HT-29 (cell line): ENCODE data around the gene MRPS22. TPM values are rescaled to one million over a fixed set of nuclear protein-coding genes. Genes with fewer than 3 reads are reported as not detected.
"Not testable (repeated sequence)": the region's sequence is repeated elsewhere in the genome, so short reads cannot be mapped to it uniquely, and the experiment has no call there.

Source experiments
- DNase-seq: peaks from one replicate; pipeline ENCODE4 v3.0.0-alpha.2; 2015; ENCODE audit warnings: low spot score
- total RNA-seq: library from RNA; depleted of rRNA; stranded (reverse); fragments of >200 nt; shearing (Covaris generic); gene quantifications from 2 replicates; pipeline ENCODE4 v1.2.3, GENCODE V29; 2014

MRPS22 gene
- total RNA-seq, 1 experiment from 2014 or later, result 54.4 TPM

DNA sequence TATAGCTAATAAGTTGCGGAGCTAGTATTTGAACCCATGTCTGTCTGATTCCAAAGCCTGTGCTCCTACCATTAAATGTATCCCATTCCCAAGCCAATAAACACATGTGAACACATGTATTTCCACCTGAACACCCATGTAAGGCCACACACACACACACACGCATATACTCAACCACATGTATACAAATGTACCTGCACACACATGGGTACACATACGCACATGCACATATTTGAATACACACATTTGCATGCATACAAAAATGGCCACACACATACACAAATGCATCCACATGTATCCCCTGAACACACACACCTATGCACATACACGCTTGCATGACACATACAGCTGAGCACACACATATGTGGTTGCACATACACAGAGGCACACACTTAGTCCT lies 5.4 kb upstream of the MRPS22 start:
- no peak for DNase-seq

GRCh38 chr3:139339219-139339906 lies 4.5 kb upstream of the MRPS22 start:
- DNase-seq, result no peak

- DNase-seq, result no peak
Observed at GRCh38 chr3:139340784-139341183, 3.0 kb upstream of the MRPS22 start.

GRCh38 chr3:139342054-139342453 lies 1.8 kb upstream of the MRPS22 start:
- no peak for DNase-seq

GRCh38 chr3:139346771-139347170 lies 3.0 kb downstream of the MRPS22 start:
- DNase-seq, result no peak

DNA sequence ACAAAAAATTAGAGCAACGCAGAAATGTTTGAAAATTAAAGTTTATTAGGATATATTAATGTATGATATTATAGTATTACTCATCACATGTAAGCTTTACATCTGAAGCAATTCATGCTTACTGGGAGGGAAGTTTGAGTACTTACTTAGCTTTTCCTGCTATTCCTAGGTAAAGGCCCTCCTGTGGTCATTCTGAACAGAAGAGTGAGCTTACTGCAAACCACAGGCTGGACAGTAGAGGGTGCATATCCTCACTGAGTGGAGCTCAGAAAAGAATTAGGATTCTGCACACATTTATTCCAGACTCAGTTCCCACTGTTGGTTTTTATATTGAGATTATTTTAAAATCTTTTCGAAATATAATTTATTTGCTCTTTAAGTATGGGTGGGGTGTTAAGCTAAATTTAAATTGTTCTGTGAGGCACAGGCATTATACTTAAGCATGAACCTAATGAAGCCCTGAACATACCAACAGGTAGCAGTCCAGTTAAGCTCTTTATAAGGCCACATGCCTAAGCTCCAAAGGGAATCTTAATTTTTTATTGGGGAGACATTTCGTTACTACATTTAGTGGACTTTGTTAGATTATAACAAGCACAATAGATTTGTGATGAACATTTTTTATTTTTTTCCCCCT lies 10.2 kb downstream of the MRPS22 start:
- peak; percentile 67 for DNase-seq

DNA sequence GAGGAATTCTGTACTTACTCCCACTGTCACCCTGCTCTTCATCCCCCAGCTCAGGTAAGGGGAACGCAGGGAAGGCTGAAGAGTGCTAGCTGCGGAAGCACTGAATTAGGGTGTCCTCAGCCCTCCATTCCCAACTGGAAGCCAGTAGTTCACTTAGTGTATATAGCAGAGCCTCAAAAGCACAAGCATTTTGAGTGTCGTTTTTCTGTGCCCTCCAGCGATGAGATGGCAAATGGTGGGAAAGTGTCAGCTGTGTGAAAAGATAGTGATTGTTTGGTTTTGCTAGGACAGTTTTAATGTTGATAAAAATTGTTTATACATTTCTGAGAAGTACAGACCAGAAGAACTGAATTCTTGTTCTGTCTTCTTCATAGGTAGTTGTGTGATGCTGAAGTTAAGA lies 10.8 kb downstream of the MRPS22 start:
- no peak for DNase-seq

DNA sequence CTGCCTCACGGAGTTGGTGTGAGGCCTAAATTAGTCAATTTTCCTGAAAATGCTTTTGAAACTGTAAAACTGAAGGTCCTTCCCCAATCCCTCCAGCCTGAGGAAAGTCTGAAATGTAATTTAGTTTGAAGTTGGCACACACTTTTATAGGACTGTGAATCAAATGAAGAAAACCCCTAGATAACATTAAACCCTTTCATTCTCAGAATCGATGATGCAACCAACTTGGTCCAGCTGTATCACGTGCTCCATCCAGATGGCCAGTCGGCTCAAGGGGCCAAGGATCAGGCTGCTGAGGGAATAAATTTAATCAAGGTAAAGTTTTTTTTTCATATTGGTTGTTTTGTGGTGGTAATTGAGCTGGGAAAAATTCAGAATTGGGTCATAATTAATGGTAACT lies 11.7 kb downstream of the MRPS22 start:
- DNase-seq, result no peak

DNA sequence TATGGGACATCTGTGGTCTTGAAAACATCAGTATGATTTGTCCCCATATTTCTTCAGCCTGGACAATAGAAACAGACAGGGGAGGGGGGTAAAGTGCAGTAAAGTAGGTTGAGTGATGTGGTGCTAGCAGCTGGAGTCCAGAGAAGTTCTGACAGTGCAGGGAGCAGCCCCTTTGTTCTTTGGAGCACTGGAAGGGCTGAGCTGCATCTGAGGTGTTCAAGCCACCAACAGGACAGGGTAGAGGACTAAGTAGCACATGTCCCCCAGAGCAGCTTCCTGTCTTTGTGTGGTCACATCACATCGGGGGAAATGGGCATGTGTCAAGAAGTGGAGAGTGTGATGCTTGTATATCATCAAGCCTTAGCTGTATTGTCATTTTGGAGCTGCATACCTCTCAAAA lies 12.1 kb downstream of the MRPS22 start:
- DNase-seq, result no peak

DNA sequence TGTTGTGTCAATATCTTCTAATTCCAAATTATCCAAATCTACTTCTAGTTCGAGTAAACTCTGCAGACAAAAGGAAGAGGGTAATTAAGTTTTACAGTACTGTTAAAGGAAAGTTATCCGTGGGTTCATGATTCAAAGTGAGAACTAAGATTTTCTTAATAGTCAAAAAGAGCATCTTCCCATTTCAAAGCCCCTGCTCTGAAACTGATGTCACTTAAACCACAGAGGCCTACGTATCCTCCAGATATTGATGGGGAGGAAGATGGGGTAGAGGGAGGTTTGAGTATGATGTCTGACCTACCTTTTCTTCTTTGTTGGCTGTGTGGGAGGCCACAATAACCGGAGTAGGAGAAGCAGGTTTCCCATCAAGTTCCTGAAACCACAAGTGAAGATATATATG lies 14.1 kb downstream of the MRPS22 start:
- no peak for DNase-seq

DNA sequence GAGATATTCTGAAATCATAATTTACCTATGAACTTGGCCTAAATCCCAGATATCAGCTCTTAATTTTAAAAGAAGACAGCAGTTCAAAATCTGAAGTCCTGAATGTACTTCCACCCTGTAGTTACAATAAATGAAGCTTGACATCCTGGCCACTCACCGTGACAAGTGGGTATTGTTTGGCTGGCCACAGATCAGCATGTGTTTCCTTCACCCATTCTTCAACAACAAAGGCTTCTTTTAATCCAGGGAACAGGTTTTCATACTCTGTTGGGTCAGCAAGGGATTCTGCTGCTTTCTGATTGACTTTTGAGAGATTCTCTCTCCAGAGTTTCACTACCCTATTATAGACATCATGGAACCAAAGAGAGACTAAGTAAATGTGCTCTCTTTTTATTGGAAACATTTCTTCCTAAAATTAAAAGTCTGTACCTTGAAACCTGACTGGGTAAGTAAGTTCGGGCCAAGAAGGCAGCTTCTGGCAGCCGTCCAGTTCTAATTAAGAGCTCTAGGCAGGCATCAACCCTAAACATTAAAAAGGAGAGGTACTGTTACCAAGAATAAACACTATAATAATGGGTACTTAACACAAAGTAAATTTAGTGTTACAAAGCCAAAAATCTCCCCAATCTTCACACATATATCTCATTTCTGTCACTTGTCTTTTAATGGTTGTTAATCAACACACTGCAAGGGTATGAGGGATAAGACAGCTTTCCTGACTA lies 15.2 kb downstream of the MRPS22 start:
- DNase-seq, result no peak

DNA sequence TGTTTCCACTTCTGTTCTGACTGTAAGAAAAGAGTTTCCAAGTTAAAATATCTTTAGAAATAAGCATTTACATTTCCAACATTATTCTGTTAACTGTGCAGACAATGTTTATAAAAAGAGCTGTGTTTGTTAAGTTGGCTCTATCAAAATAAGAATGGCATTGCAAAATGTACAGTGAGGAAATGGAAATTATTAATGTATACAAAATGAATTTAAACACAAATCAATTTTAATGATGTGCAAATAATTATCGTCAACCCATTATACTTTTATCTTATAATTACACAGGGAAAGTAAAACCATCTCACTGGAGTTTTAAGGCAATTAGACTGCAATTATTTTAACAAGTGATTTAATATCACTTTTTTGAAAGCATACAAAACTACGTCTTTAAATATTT lies 17.5 kb downstream of the MRPS22 start:
- DNase-seq, result no peak

- no peak for DNase-seq
Observed at GRCh38 chr3:139364549-139364948, 20.7 kb downstream of the MRPS22 start.

DNA sequence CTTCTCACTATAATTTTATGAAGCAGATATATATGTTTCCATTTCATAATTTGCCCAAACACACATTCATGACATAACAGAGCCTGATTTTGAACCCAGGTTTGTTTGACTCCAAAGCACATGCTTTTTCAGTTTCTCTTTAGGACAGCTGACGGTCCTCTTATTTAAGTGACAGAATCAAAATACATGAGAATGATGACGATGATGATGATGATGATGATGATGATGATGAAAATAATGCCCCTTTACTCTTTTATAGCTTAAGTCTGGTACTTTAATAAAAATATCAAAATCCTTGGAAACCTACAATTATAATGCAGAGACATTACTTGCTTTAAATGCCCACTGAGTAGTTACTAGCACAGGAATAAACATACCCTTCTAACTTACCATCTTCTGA lies 30.3 kb downstream of the MRPS22 start:
- DNase-seq, result no peak

- no peak for DNase-seq
Observed at GRCh38 chr3:139377378-139377777, 33.6 kb downstream of the MRPS22 start.

GRCh38 chr3:139378587-139379241 lies 34.9 kb downstream of the MRPS22 start:
- DNase-seq, result no peak

GRCh38 chr3:139380575-139380974 lies 36.8 kb downstream of the MRPS22 start:
- DNase-seq, result no peak

DNA sequence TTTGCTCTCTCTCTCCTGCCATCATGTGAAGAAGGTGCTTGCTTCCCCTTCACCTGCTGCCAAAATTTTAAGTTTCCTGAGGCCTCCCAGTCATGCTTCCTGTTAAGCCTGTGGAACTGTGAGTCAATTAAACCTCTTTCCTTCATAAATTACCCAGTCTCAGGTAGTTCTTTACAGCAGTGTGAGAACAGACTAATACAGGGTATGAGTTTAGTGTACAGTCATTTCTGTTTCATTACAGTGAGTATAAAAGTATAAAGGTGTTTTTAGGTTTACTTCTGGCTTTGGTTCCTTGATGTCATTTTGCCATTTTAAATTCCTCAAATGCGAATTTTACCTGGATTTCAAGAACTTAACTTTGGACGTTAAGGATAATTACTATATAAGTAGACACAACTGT lies 38.5 kb downstream of the MRPS22 start:
- not testable (repeated sequence) for DNase-seq

DNA sequence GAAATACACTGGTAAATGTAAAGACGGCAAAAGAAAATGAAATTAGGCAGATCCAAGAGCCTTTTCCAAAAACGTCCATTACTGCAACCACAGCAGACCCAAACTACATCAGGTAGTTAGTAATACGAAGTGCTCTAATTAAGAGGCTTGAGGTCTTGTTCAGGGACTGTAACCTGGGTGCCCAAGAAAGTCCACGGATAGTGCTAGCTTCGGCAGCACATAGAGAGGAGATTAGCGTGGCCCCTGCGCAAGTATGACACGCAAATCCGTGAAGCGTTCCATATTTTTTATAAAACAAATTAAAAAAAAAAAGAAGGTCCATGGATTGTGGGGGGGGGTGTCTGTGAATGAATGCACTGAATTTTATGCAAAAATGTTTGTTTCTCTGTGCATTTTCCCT lies 44.3 kb downstream of the MRPS22 start:
- no peak for DNase-seq

GRCh38 chr3:139388821-139389551 lies 45.2 kb downstream of the MRPS22 start:
- peak; percentile 59 for DNase-seq

- DNase-seq, result peak; percentile 99
Observed at GRCh38 chr3:139389552-139390368, 45.9 kb downstream of the MRPS22 start, which contains the start of gene COPB2. Gene COPB2 (minus strand): TSS chr3:139389647. CDS start chr3:139389550, 97 bp downstream.
